KMS-11 (cell line): ENCODE measurements around the gene PTCH1.
A peak's percentile ranks its signal among the peaks of the same experiment; 100 is the strongest.

Experiments
- H2AFZ ChIP-seq: fragments of 200-600 bp; sonication (generic); 2 replicates; pipeline ENCODE4 v1.6.1; 2016; ENCODE audit warnings: antibody characterized with exemption, mixed run types, low read depth
- H3K27ac ChIP-seq: fragments of 200-600 bp; sonication (generic); 2 replicates; pipeline ENCODE4 v1.6.1; 2016; ENCODE audit warnings: mild to moderate bottlenecking, mixed run types
- H3K27me3 ChIP-seq: fragments of 200-600 bp; sonication (generic); 2 replicates; pipeline ENCODE4 v1.6.1; 2017; ENCODE audit warnings: mild to moderate bottlenecking, low read depth, mixed run types, moderate library complexity; ENCODE audit not compliant: insufficient read depth
- H3K36me3 ChIP-seq: fragments of 200-600 bp; sonication (generic); 2 replicates; pipeline ENCODE4 v1.6.1; 2017; ENCODE audit warnings: mild to moderate bottlenecking, mixed run types; ENCODE audit not compliant: insufficient read depth
- H3K4me1 ChIP-seq: fragments of 200-600 bp; sonication (generic); 2 replicates; pipeline ENCODE4 v1.6.1; 2016; ENCODE audit warnings: mild to moderate bottlenecking, low read depth, mixed run types; ENCODE audit not compliant: poor library complexity, severe bottlenecking
- H3K4me2 ChIP-seq: fragments of 200-600 bp; sonication (generic); 2 replicates; pipeline ENCODE4 v1.7.0; 2016; ENCODE audit warnings: mild to moderate bottlenecking, mixed run types
- H3K4me3 ChIP-seq: fragments of 200-600 bp; sonication (generic); IDR thresholded peaks from 2 replicates; pipeline ENCODE4 v1.6.1; 2017; ENCODE audit warnings: low read depth, low read length, mixed read lengths; ENCODE audit not compliant: insufficient read depth
- H3K79me2 ChIP-seq: fragments of 200-600 bp; sonication (generic); 2 replicates; pipeline ENCODE4 v1.6.1; 2016; ENCODE audit warnings: low read depth, mixed run types; ENCODE audit not compliant: insufficient read depth
- H3K9ac ChIP-seq: fragments of 200-600 bp; sonication (generic); 2 replicates; pipeline ENCODE4 v1.6.1; 2016; ENCODE audit warnings: mild to moderate bottlenecking, mixed run types
- H4K20me1 ChIP-seq: fragments of 200-600 bp; sonication (generic); 2 replicates; pipeline ENCODE4 v1.6.1; 2016; ENCODE audit warnings: mild to moderate bottlenecking, mixed run types; ENCODE audit not compliant: insufficient read depth
- TF ChIP-seq, protein P1 (sequence below): fragments of 200-600 bp; sonication (generic); conservative IDR thresholded peaks from 2 replicates; pipeline ENCODE4 v1.6.1; 2017; ENCODE audit warnings: low read depth, mild to moderate bottlenecking, antibody characterized with exemption, low read length, moderate library complexity, mixed read lengths

The PTCH1 gene

DNA sequence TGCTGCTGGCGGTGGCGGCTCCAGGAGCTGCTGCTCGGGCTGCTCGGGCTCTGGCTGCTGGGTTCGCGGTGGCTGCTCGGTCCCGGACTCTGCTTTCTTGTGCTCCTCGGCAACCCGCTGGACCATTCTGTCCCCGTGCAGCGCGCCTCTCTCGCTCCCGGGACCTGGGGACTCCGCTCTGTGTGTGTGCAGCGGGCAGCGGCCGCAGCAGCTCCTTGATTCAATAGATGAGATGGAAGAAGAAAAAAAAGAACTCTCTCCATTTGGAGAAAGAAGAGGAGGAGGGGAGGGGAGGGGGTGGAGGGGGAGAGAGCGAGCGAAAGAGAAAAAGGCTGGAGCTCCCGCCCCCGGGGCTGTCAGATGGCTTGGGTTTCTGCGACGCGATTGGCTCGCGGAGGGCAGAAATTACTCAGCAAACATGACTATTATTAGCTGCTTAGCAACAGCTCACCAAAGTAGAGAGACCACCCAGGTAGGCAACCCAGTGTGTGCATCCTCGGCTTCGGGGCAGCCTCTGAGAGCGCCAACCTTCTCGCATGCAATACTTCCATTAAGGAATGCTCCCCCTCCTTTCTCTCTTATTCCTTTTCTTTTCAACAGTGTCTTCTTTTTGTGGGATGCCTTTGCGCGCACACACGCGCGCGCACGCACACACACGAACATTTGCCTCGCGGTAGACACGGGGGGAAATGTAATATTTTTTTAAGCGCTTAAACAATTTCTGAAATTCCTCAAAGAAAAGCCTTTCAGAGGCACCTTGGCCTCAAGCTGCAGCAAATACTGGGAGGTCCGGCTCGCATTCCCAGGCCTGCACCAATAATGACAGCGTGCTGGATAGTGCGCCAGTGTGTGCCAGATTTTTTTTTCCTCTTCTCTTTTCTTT lies 7.6 kb downstream of the PTCH1 start:
- TF ChIP-seq, protein P1, sequence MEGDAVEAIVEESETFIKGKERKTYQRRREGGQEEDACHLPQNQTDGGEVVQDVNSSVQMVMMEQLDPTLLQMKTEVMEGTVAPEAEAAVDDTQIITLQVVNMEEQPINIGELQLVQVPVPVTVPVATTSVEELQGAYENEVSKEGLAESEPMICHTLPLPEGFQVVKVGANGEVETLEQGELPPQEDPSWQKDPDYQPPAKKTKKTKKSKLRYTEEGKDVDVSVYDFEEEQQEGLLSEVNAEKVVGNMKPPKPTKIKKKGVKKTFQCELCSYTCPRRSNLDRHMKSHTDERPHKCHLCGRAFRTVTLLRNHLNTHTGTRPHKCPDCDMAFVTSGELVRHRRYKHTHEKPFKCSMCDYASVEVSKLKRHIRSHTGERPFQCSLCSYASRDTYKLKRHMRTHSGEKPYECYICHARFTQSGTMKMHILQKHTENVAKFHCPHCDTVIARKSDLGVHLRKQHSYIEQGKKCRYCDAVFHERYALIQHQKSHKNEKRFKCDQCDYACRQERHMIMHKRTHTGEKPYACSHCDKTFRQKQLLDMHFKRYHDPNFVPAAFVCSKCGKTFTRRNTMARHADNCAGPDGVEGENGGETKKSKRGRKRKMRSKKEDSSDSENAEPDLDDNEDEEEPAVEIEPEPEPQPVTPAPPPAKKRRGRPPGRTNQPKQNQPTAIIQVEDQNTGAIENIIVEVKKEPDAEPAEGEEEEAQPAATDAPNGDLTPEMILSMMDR: no peak
- Histone ChIP-seq H3K4me2 (peak overlapping the region; percentile 92), H3K79me2 (peaks cover 25% of the 10 kb centered on the region; the same call in 1 of the 2 replicates), H3K4me3 (no peak overlapping the region), H3K27ac (peak overlapping the region; percentile 83), H3K36me3 (no peaks in the 10 kb centered on the region), H3K4me1 (peaks cover 22% of the 10 kb centered on the region), H3K27me3 (no peaks in the 10 kb centered on the region), H4K20me1 (no peaks in the 10 kb centered on the region), H2AFZ (peak overlapping the region; percentile 58), H3K9ac (peak overlapping the region; percentile 90)

DNA sequence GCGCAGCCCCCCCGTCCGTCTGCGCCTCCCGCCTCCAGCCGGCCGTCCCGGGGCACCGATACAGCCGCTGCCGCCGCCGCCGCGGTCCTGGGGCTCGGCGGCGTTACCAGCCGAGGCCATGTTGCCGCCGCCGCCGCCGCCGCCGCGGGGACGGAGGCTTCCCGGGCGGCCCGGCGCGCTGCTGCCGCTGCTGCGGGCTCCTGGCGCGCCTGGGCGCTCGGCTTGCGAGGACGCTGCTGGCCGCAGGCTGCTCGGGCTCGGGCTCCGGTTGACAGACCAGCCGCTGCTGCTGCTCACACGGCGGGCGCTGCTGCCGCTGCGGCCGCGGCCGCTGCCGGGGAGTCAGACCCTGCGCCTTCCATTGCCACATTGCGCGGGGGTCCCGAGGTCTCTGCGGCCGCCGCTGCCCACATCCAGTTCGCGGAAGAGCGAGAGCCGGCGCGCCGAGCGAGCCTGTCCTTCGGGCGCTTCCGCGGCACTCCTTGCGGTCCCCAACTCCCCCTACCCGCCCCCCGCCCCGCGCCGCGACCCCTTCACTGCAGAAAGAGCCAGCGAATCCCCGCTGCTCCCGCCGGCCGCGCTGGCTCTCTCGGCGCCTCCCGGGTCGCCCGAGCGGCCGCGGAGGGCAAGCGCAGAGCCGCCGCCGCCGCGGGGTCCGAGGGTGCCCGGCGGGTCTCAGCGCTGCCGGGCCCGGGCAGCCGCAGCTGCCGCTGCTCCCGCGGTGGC lies 8.4 kb downstream of the PTCH1 start:
- peak overlapping the region; percentile 58; the same call in 1 of the 2 replicates for H2AFZ ChIP-seq
- H3K79me2 ChIP-seq: peaks cover 27% of the 10 kb centered on the region; the same call in 1 of the 2 replicates
- peak overlapping the region; percentile 84 for H3K27ac ChIP-seq
- TF ChIP-seq, protein P1: no peak
- H3K4me2 ChIP-seq: 0 out of 2 replicates have a peak overlapping the region, but pooled peaks have one; percentile 32
- no peaks in the 10 kb centered on the region for H3K36me3 ChIP-seq
- H3K9ac ChIP-seq: peak overlapping the region; percentile 90; the same call in 1 of the 2 replicates
- no peaks in the 10 kb centered on the region for H4K20me1 ChIP-seq
- no peaks in the 10 kb centered on the region for H3K27me3 ChIP-seq
- H3K4me1 ChIP-seq: peaks cover 27% of the 10 kb centered on the region
- H3K4me3 ChIP-seq: peak overlapping the region; percentile 50

DNA sequence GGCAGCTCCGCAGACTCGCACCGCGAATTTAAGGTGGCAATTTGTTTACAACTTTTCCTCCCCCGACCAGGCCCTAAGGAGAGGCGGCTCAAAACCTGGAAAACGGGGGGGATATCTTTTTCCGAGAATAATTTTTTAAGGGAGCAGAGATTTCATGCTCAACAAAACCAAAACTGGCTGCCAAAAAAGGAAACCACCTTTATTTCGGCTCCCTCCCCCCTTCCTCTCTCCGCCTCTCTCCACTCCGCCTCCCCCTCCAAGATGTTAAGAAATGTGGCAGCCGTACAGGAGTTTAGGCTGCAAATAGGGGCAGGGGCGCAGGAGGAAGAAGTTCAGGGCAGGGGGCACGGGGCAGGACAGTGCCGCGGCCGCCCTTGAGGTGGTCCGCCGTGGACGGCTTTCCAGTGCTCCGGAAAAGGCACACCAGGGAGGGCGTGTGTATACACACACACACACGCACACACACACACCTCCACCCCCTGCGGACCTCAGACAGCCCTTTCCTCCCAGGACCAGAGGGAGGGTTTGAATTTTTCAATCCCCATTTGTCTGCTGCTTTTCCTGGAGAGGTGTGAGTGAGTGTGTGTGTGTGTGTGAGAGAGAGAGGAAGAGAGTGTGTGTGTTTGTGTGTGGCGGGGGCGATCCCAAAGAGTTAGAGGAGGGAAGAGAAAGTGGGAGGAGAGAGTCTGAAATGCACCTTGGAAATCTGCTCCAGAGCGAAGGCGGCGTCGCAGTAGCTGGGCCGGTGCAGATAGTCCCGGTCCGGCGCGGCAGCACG lies 9.1 kb downstream of the PTCH1 start:
- Histone ChIP-seq H4K20me1 (no peaks in the 10 kb centered on the region), H3K36me3 (no peaks in the 10 kb centered on the region), H3K27ac (peak overlapping the region; percentile 84), H3K4me2 (peak overlapping the region; percentile 44), H3K4me1 (peaks cover 33% of the 10 kb centered on the region), H2AFZ (peak overlapping the region; percentile 45), H3K79me2 (peaks cover 33% of the 10 kb centered on the region; the same call in 1 of the 2 replicates), H3K4me3 (peak overlapping the region; percentile 50), H3K27me3 (no peaks in the 10 kb centered on the region), H3K9ac (peak overlapping the region; percentile 79)
- TF ChIP-seq, protein P1: no peak
